GM12878 (cell line): ENCODE data around the gene EDC4. TPM values are rescaled to one million over a fixed set of nuclear protein-coding genes. Genes with fewer than 3 reads are reported as not detected.

Source experiments
- ATAC-seq: fragments of 200-7000 bp; cut with Tn5 transposase; 3 replicates; pipeline ENCODE4 v1.9.1; 2020; ENCODE audit warnings: mild to moderate bottlenecking, moderate library complexity
- BruUV-seq: library from RNA; stranded (reverse); fragments of 400-500 nt; replicated peaks from 2 replicates; lab custom pipeline; 2021; lab: Mats Ljungman, UMichigan
- CTCF ChIA-PET: fragments of 300-600 bp; sonication (Branson Sonifier 250); formaldehyde crosslinking; extraction: SDS; loops from one replicate; lab custom pipeline; 2021; ENCODE audit warnings: inconsistent platforms; lab: Yijun Ruan, JAX
- POLR2A ChIA-PET: fragments of 350-600 bp; formaldehyde crosslinking; extraction: SDS; loops from one replicate; lab custom pipeline; 2021; ENCODE audit warnings: inconsistent platforms; lab: Charles Lee
- RAD21 ChIA-PET: fragments of 300-600 bp; sonication (Branson Sonifier 250); formaldehyde crosslinking; loops from one replicate; lab custom pipeline; 2023; ENCODE audit warnings: antibody characterized with exemption; ENCODE audit not compliant: unreplicated experiment; lab: Charles Lee
- SMC1A ChIA-PET: fragments of 300-600 bp; sonication (Branson Sonifier 250); formaldehyde crosslinking; loops from one replicate; lab custom pipeline; 2023; ENCODE audit not compliant: unreplicated experiment, uncharacterized antibody; lab: Charles Lee
- DNase-seq: peaks from one replicate; pipeline ENCODE4 v3.0.0-alpha.2; 2011; ENCODE audit warnings: low read depth, low spot score
- FAIRE-seq: peaks from 3 replicates; lab custom pipeline; 2011; peaks lifted over from hg19 to GRCh38; lab: Jason Lieb, UNC
- H2AFZ ChIP-seq: 2 replicates; pipeline ENCODE4 v1.6.0; 2011; ENCODE audit warnings: low read depth, low read length, control low read depth; ENCODE audit not compliant: control insufficient read depth
- H3K27ac ChIP-seq: 2 replicates; pipeline ENCODE4 v1.5.1; 2011; ENCODE audit warnings: control low read depth; ENCODE audit not compliant: control insufficient read depth, insufficient read depth
- H3K27me3 ChIP-seq, 2 experiments: replicated peaks in 1 of 2; 2 replicates each; pipeline versions ENCODE4 v1.6.0 to v1.6.1; 2011; ENCODE audit warnings: low read length in 1 of 2; ENCODE audit not compliant: control insufficient read depth in 2 of 2, insufficient read depth in 2 of 2
- H3K36me3 ChIP-seq, 2 experiments: 2 replicates each; pipeline ENCODE4 v1.5.1; 2011; ENCODE audit warnings: low read length in 1 of 2; ENCODE audit not compliant: control insufficient read depth in 2 of 2, insufficient read depth in 2 of 2
- H3K4me1 ChIP-seq: 2 replicates; pipeline ENCODE4 v1.6.1; 2011; ENCODE audit warnings: mild to moderate bottlenecking, low read length, moderate library complexity, mixed read lengths; ENCODE audit not compliant: control insufficient read depth, insufficient read depth
- H3K4me2 ChIP-seq: 2 replicates; pipeline ENCODE4 v1.6.0; 2011; ENCODE audit warnings: control low read depth; ENCODE audit not compliant: control insufficient read depth, insufficient read depth
- H3K4me3 ChIP-seq: fragments of 200-600 bp; sonication (generic); 2 replicates; pipeline ENCODE4 v1.5.1; 2016
- H3K79me2 ChIP-seq: 2 replicates; pipeline ENCODE4 v1.6.0; 2011; ENCODE audit warnings: low read length; ENCODE audit not compliant: control insufficient read depth, insufficient read depth
- H3K9ac ChIP-seq: 2 replicates; pipeline ENCODE4 v1.8.0; 2011; ENCODE audit warnings: low read length, control low read depth, mixed read lengths; ENCODE audit not compliant: control insufficient read depth, insufficient read depth
- H3K9me3 ChIP-seq: replicated peaks from 3 replicates; pipeline ENCODE4 v1.5.1; 2011; ENCODE audit warnings: mild to moderate bottlenecking, low read length; ENCODE audit not compliant: control insufficient read depth, insufficient read depth
- H4K20me1 ChIP-seq: 2 replicates; pipeline ENCODE4 v1.6.0; 2011; ENCODE audit not compliant: control insufficient read depth, insufficient read depth
- CHD2 ChIP-seq: IDR thresholded peaks from 2 replicates; pipeline ENCODE4 v1.6.1; 2011; ENCODE audit warnings: low read depth, low read length, improper control_type of control experiment, borderline replicate concordance
- CHD4 ChIP-seq: fragments of 200-600 bp; sonication (generic); IDR thresholded peaks from 2 replicates; pipeline ENCODE4 v1.6.1; 2016; ENCODE audit warnings: mild to moderate bottlenecking
- EP300 ChIP-seq, 2 experiments: fragments of 150-350 bp in 1 of 2; IDR thresholded peaks; 2 replicates each; pipeline ENCODE4 v1.6.1; 2011 to 2012; ENCODE audit warnings: low read depth in 2 of 2, low read length in 2 of 2, borderline replicate concordance in 1 of 2, improper control_type of control experiment in 1 of 2, inconsistent platforms in 1 of 2; ENCODE audit not compliant: control insufficient read depth in 1 of 2
- HDGF ChIP-seq: fragments of 450-650 bp; IDR thresholded peaks from 2 replicates; pipeline ENCODE4 v1.6.1; 2016; ENCODE audit warnings: antibody characterized with exemption
- IKZF1 ChIP-seq: fragments of 450-650 bp; conservative IDR thresholded peaks from 2 replicates; pipeline ENCODE4 v1.6.1; 2017; ENCODE audit warnings: antibody characterized with exemption, mild to moderate bottlenecking
- MEF2B ChIP-seq: fragments of 450-650 bp; IDR thresholded peaks from 2 replicates; pipeline ENCODE4 v1.6.1; 2018; ENCODE audit warnings: mild to moderate bottlenecking, moderate library complexity; ENCODE audit not compliant: partially characterized antibody, poor library complexity, severe bottlenecking
- MYC ChIP-seq: IDR thresholded peaks from 2 replicates; pipeline ENCODE4 v1.6.1; 2011; ENCODE audit warnings: mild to moderate bottlenecking, low read length, moderate library complexity, inconsistent platforms; ENCODE audit not compliant: insufficient read depth, insufficient replicate concordance, insufficient read length, severe bottlenecking
- RELA ChIP-seq: fragments of 450-650 bp; IDR thresholded peaks from 2 replicates; pipeline ENCODE4 v1.8.0; 2014; ENCODE audit warnings: borderline replicate concordance; ENCODE audit not compliant: partially characterized antibody
- SIN3A ChIP-seq: IDR thresholded peaks from 2 replicates; pipeline ENCODE4 v1.6.1; 2012; ENCODE audit warnings: low read depth, low read length, improper control_type of control experiment
- SREBF2 ChIP-seq: IDR thresholded peaks from 2 replicates; pipeline ENCODE4 v1.6.1; 2012; ENCODE audit warnings: mild to moderate bottlenecking, low read length
- STAT3 ChIP-seq: IDR thresholded peaks from 2 replicates; pipeline ENCODE4 v1.6.1; 2011; ENCODE audit warnings: low read depth, low read length, improper control_type of control experiment
- TBL1XR1 ChIP-seq: IDR thresholded peaks from 2 replicates; pipeline ENCODE4 v1.6.1; 2012; ENCODE audit warnings: low read depth, low read length, improper control_type of control experiment
- TCF3 ChIP-seq: IDR thresholded peaks from 2 replicates; pipeline ENCODE4 v1.6.1; 2012; ENCODE audit warnings: low read depth, mild to moderate bottlenecking, low read length, borderline replicate concordance; ENCODE audit not compliant: insufficient read depth
- YY1 ChIP-seq: IDR thresholded peaks from 2 replicates; pipeline ENCODE4 v1.6.1; 2011; ENCODE audit warnings: low read depth, mild to moderate bottlenecking, low read length
- ZNF384 ChIP-seq: IDR thresholded peaks from 2 replicates; pipeline ENCODE4 v1.6.1; 2012; ENCODE audit warnings: low read depth, mild to moderate bottlenecking, low read length, improper control_type of control experiment, borderline replicate concordance
- WGBS: methylation state at CpG from one replicate; pipeline ENCODE4 v1.1.6; 2016; ENCODE audit warnings: low lambda C conversion rate; ENCODE audit not compliant: insufficient replicate concordance, insufficient coverage; ENCODE audit errors: missing lambda C conversion rate; 5-methylcytosine and 5-hydroxymethylcytosine counted together
- in situ Hi-C: fragments of 300-500 bp; cut with MboI; formaldehyde crosslinking; loops from 9 replicates; pipeline ENCODE4 v1.14.3; 2018; ENCODE audit warnings: mixed read lengths
- intact Hi-C: fragments of 100-400 bp; cut with micrococcal nuclease; formaldehyde crosslinking; loops from one replicate; pipeline ENCODE4 v1.14.2; 2022; ENCODE audit not compliant: unreplicated experiment
- polyA plus RNA-seq, 11 experiments: library from polyadenylated mRNA; depleted of rRNA in 4 of 11; unstranded in 6 of 11; stranded (reverse) in 5 of 11; fragments of >200 nt; fragmentation: Nextera tagmentation in 4 of 11; fragmentation: Illumina TruSeq in 1 of 11; extraction: Ambion mirVana in 4 of 11; extraction: Trizol in 1 of 11; gene quantifications; 1 replicate in 1 of 11; 2 replicates in 10 of 11; pipeline versions ENCODE4 v1.2.1 to v1.2.3, GENCODE V29; 2011 to 2016; ENCODE audit warnings: inconsistent platforms in 2 of 11, missing spikeins in 2 of 11, low read depth in 1 of 11
- total RNA-seq, 4 experiments: library from RNA; depleted of rRNA in 3 of 4; stranded (reverse); fragments of >200 nt in 3 of 4; fragmentation: Illumina TruSeq in 1 of 4; extraction: Trizol in 1 of 4; gene quantifications; 2 replicates each; pipeline versions ENCODE4 v1.2.1 to v1.2.3, GENCODE V29; 2013 to 2021
- TF ChIP-seq, protein P1 (sequence below): IDR thresholded peaks from 2 replicates; pipeline ENCODE4 v1.6.1; 2011; ENCODE audit warnings: borderline replicate concordance, low read depth, mild to moderate bottlenecking, moderate library complexity, low read length; ENCODE audit not compliant: insufficient read depth, poor library complexity, severe bottlenecking
- TF ChIP-seq, protein P2 (sequence below): fragments of 450-650 bp; IDR thresholded peaks from 2 replicates; pipeline ENCODE4 v1.6.1; 2017; ENCODE audit warnings: low read depth, mild to moderate bottlenecking, moderate library complexity

Gene EDC4
- total and polyA plus RNA-seq, 10 of the 15 experiments (the other 5 are each of a cell fraction or from before 2014, with no cell fraction given), result 1.2 to 86.0 (median 53.4) TPM

- TF ChIP-seq MYC (no peak), SREBF2 (no peak), STAT3 (no peak), IKZF1 (no peak), CHD4 (no peak), EP300 (IDR thresholded peaks at IDR 0.05; ENCODE audit: borderline replicate concordance in 1 of 2, control insufficient read depth in 1 of 2, low read depth in 2 of 2, low read length in 2 of 2) (no peak), RELA (no peak), TCF3 (no peak), YY1 (no peak)
These were observed 44.4 kb downstream of the EDC4 start (continued) for GRCh38 chr16:67917140-67917851.

GRCh38 chr16:67917852-67918236 is 45.0 kb downstream of the EDC4 start:
- FAIRE-seq (no peak), ATAC-seq (peak; percentile 33; the same call in 1 of the 3 replicates), DNase-seq (no peak)
- Histone ChIP-seq H3K9me3 (no peaks in the 10 kb centered on the region), H3K4me2 (no peak overlapping the region), H3K79me2 (no peaks in the 10 kb centered on the region), H3K27ac (no peak overlapping the region), H3K27me3 (no peaks in the 10 kb centered on the region), H4K20me1 (no peaks in the 10 kb centered on the region)
- in situ Hi-C loops, result no loop called here
- SMC1A ChIA-PET, result interaction anchor here (1.1 kb wide), 1 partner anchor 245 kb away, joined by 3 read pairs; no protein-coding TSS in a partner anchor
- POLR2A ChIA-PET, result no interaction called here
- TF ChIP-seq, protein P1, sequence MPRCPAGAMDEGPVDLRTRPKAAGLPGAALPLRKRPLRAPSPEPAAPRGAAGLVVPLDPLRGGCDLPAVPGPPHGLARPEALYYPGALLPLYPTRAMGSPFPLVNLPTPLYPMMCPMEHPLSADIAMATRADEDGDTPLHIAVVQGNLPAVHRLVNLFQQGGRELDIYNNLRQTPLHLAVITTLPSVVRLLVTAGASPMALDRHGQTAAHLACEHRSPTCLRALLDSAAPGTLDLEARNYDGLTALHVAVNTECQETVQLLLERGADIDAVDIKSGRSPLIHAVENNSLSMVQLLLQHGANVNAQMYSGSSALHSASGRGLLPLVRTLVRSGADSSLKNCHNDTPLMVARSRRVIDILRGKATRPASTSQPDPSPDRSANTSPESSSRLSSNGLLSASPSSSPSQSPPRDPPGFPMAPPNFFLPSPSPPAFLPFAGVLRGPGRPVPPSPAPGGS, result no peak
- no peak for TF ChIP-seq MEF2B
- TF ChIP-seq SIN3A, result no peak
- no peak for TF ChIP-seq HDGF
- no peak for TF ChIP-seq CHD2
- TF ChIP-seq TBL1XR1, result no peak
- TF ChIP-seq, protein P2, sequence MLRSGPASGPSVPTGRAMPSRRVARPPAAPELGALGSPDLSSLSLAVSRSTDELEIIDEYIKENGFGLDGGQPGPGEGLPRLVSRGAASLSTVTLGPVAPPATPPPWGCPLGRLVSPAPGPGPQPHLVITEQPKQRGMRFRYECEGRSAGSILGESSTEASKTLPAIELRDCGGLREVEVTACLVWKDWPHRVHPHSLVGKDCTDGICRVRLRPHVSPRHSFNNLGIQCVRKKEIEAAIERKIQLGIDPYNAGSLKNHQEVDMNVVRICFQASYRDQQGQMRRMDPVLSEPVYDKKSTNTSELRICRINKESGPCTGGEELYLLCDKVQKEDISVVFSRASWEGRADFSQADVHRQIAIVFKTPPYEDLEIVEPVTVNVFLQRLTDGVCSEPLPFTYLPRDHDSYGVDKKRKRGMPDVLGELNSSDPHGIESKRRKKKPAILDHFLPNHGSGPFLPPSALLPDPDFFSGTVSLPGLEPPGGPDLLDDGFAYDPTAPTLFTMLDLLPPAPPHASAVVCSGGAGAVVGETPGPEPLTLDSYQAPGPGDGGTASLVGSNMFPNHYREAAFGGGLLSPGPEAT, result no peak
- TF ChIP-seq ZNF384, result no peak
- TF ChIP-seq, all 136 proteins: peak for 0
- intact Hi-C loops, result no loop called here
- WGBS, result 65% methylated on average over 4 of the region's 4 CpGs
- BruUV-seq, result no TSS peak
- Histone ChIP-seq H3K4me1 (no peaks in the 10 kb centered on the region), H3K4me3 (no peak overlapping the region), H3K36me3 (peaks cover 0 to 3% of the 10 kb centered on the region in 2 experiments; a peak in 1 of 4 replicates), H3K9ac (no peak overlapping the region), H2AFZ (no peak overlapping the region)
- ChIA-PET RAD21 (no interaction called here), CTCF (no interaction called here)
